Measurements from ENCODE around the gene NXT2. TPM values are rescaled to one million over a fixed set of nuclear protein-coding genes. Genes with fewer than 3 reads are reported as not detected.

The NXT2 gene
- total RNA-seq, 1 experiment from 2014 or later, result 4.7 TPM

Other genes starting within 250 kb of the NXT2 start
- gene GUCY2F, start 54.8 kb upstream of the NXT2 start, total RNA-seq (2014; rRNA removed; shearing (Covaris generic)), result not detected in 2 replicates
- 0.23 and 0.34 TPM in 2 replicates for gene KCNE5, start 88.3 kb downstream of the NXT2 start, total RNA-seq (2014; rRNA removed; shearing (Covaris generic))
- 30.2 and 37.8 TPM in 2 replicates for gene ACSL4, start 196.4 kb downstream of the NXT2 start, total RNA-seq (2014; rRNA removed; shearing (Covaris generic))

Measured in HT-29 (cell line).